Mononuclear cell (primary cell): ENCODE data around the gene AUTS2. TPM values are rescaled to one million over a fixed set of nuclear protein-coding genes. Genes with fewer than 3 reads are reported as not detected.

Experiments
- H3K27me3 ChIP-seq: 2 replicates; pipeline ENCODE4 v1.6.0; 2011; ENCODE audit warnings: low read length, control low read depth; ENCODE audit not compliant: insufficient read depth
- H3K4me1 ChIP-seq: 2 replicates; pipeline ENCODE4 v1.5.1; 2011; ENCODE audit warnings: mild to moderate bottlenecking, low read length, control low read depth; ENCODE audit not compliant: insufficient read depth
- H3K4me3 ChIP-seq: 2 replicates; pipeline ENCODE4 v1.5.1; 2011; ENCODE audit warnings: mild to moderate bottlenecking, low read length, moderate library complexity
- H3K9me3 ChIP-seq: 2 replicates; pipeline ENCODE4 v1.5.1; 2011; ENCODE audit warnings: low read depth, mild to moderate bottlenecking, control low read depth, low read length
- total RNA-seq: library from RNA; depleted of rRNA; stranded (reverse); fragments of >200 nt; gene quantifications from one replicate; pipeline ENCODE4 v1.2.3, GENCODE V29; 2012

Gene AUTS2
- total RNA-seq, 1 donor, result 16.5 TPM

GRCh38 chr7:70143075-70144044 is 545.1 kb downstream of the AUTS2 start:
- H3K4me3 ChIP-seq, result no peak overlapping the region
- H3K9me3 ChIP-seq, result no peaks in the 10 kb centered on the region
- no peaks in the 10 kb centered on the region for H3K27me3 ChIP-seq
- H3K4me1 ChIP-seq, result no peaks in the 10 kb centered on the region

DNA sequence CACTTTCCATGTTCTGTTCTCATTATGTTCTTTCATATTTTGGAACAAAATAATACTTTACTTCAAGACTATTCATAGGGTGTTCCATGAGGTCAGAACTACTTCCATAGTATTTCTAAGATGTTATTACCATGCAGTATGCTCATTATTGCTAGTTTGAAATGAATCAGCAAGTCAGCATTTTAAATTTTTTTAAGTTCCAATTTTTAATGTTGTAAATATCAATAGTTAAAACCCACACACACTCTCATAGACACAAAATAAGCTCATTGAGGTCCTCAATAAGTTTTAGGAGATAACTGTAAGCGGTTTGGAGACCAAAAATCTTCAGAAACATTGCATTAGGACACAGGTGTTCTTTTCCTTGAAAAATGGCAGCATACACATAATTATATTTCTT is 550.7 kb downstream of the AUTS2 start:
- Histone ChIP-seq H3K4me1 (no peaks in the 10 kb centered on the region), H3K4me3 (no peak overlapping the region), H3K27me3 (no peaks in the 10 kb centered on the region), H3K9me3 (peaks cover 9% of the 10 kb centered on the region)

- Histone ChIP-seq H3K4me3 (no peak overlapping the region), H3K9me3 (peaks cover 9% of the 10 kb centered on the region), H3K27me3 (no peaks in the 10 kb centered on the region), H3K4me1 (no peaks in the 10 kb centered on the region)
Measured at GRCh38 chr7:70152313-70152712, 554.0 kb downstream of the AUTS2 start.

- Histone ChIP-seq H3K4me1 (no peaks in the 10 kb centered on the region), H3K4me3 (no peak overlapping the region), H3K27me3 (no peaks in the 10 kb centered on the region), H3K9me3 (peaks cover 9% of the 10 kb centered on the region)
Measured at GRCh38 chr7:70153933-70154332, 555.7 kb downstream of the AUTS2 start.

DNA sequence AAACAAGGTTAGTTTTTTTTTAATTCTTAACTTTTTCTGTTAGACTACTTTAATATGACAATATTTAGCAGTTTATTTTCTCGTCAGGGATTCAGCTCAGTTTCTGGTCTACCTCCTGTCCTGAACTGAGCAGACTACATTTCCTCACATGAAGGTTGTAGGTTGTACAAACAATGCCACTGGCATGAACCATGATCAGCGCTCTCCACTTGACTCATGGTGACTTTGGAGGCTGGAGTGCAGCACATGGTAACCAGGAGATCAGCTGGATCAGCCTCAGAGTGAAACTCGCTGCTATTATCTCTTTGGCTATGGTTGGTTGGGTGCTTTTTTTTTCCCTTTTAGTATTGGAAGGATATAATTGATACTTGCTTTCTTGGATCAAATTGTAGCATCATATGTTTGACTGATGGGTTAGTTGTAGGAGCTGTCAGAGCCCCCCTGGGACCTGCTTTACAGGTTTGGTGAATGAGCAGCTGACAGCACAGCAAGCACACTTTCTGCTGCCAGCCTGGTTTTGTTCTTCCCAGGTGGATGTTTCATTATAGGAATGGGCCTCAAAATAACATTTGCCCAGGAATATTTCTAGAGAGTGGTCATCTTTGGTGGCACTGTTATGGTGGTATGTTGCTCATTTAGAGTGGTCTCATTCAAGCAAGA is 556.4 kb downstream of the AUTS2 start:
- no peak overlapping the region for H3K4me3 ChIP-seq
- no peaks in the 10 kb centered on the region for H3K4me1 ChIP-seq
- peaks cover 9% of the 10 kb centered on the region for H3K9me3 ChIP-seq
- H3K27me3 ChIP-seq, result no peaks in the 10 kb centered on the region

DNA sequence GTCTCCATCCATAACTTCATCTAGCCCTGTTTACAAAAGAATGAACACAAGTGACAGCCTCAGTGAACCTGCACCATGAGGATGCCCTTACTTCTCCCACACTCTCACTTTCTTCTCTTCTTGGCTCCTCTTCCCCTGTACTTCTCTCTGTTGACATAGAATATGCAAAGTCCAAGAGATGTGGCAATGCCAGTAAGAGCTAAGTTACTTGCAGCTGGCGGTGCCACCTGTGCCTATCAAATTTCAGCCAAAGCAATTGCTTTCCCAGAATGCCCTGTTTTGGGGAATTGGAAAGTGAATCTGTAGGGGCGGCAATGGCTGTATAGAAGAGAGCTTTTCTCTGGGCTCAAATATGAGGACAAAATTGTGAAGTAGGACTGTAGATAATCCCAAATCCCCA is 557.8 kb downstream of the AUTS2 start:
- no peaks in the 10 kb centered on the region for H3K27me3 ChIP-seq
- H3K9me3 ChIP-seq, result peaks cover 9% of the 10 kb centered on the region
- H3K4me1 ChIP-seq, result no peaks in the 10 kb centered on the region
- no peak overlapping the region for H3K4me3 ChIP-seq

DNA sequence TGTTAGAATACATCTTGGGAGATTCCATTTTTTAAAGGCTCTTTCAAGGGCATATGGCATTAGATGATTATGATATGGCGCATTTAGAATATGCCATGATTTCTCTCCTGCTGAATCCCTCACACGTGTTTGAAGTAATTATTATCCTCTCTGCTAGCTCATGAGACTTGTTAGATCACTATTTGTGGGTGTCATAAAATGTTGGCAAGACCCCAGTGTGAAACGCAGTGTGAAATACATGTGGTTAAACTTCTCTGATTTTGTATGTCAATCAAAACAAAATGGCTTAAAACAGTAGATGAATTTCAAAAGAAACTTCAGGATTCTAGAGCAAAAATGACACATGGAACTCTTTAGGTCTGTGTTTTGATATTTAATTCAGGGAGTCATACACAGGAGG is 560.8 kb downstream of the AUTS2 start:
- Histone ChIP-seq H3K27me3 (no peaks in the 10 kb centered on the region), H3K4me3 (no peak overlapping the region), H3K4me1 (no peaks in the 10 kb centered on the region)

GRCh38 chr7:70165477-70166170 is 567.3 kb downstream of the AUTS2 start:
- no peaks in the 10 kb centered on the region for H3K9me3 ChIP-seq
- no peak overlapping the region for H3K4me3 ChIP-seq
- H3K4me1 ChIP-seq, result no peaks in the 10 kb centered on the region
- H3K27me3 ChIP-seq, result no peaks in the 10 kb centered on the region

More for the DNA sequence above, 560.8 kb downstream of the AUTS2 start:
- H3K9me3 ChIP-seq, result no peaks in the 10 kb centered on the region

DNA sequence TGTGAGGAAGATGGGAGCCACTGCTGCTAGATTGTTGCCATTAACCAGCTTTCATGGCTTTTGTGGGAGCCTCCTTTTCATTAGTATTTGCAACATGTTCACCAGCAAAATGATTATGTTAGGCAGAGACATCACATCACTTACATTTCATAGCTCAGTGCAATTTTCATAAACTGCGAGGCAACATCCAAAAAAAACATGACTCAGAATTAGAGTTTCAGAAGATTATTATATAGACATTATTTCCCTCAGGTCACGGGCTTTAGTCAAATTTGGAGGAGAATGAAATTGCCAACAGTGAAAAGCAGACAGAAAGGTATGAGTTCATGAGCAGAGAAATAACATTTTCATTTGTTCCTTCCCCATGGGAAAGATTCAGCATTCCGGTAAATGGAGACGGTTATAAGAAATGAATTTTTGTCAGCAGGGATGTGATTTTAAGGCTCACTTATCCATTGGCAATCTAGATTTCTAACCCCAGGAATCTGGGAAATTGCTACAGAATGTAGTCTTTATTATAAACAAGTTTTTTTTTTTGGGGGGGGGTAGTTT is 573.2 kb downstream of the AUTS2 start:
- H3K4me1 ChIP-seq, result no peaks in the 10 kb centered on the region
- H3K9me3 ChIP-seq, result no peaks in the 10 kb centered on the region
- H3K27me3 ChIP-seq, result peaks cover 27% of the 10 kb centered on the region
- no peak overlapping the region for H3K4me3 ChIP-seq

DNA sequence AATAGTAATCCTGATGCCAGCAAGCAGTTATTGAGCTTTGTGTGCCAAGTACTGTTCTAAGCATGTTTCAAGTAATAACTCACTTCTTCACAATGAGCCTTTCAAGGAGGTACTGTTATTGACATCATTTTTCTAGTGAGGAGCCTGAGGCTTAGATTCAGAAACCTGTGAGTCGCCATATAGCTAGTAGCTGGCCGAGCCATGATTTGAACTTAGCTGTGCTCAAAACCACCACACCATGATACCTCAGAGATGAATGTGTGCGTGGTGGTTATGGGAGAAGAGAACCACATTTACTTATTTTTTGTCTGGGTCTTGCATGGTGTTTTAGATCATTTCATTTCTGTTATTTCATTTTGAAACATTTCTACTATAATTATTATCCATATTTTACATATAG is 578.9 kb downstream of the AUTS2 start:
- no peak overlapping the region for H3K4me3 ChIP-seq
- peaks cover 31% of the 10 kb centered on the region for H3K27me3 ChIP-seq
- peaks cover 17% of the 10 kb centered on the region for H3K4me1 ChIP-seq
- no peaks in the 10 kb centered on the region for H3K9me3 ChIP-seq

DNA sequence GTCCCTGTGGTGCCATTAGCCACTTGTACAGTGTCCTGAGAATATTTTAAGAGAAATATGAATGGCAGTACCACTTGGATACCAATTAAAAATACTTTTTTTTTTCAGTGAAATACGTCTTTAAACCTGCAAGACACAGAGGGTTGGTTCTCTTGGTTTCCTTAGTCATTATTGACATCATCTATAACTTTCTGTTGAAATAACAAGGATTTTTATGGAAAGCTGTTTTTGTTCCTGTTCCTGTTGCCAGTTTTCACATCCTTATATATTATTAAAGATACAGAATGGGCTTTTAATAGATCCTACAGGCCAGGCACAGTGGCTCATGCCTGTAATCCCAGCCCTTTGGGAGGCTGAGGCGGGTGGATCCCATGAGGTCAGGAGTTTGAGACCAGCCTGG is 579.9 kb downstream of the AUTS2 start:
- H3K4me1 ChIP-seq, result peaks cover 17% of the 10 kb centered on the region
- H3K27me3 ChIP-seq, result peaks cover 31% of the 10 kb centered on the region
- no peaks in the 10 kb centered on the region for H3K9me3 ChIP-seq
- no peak overlapping the region for H3K4me3 ChIP-seq

- peaks cover 31% of the 10 kb centered on the region for H3K27me3 ChIP-seq
- no peak overlapping the region for H3K4me3 ChIP-seq
- H3K4me1 ChIP-seq, result peaks cover 17% of the 10 kb centered on the region
- no peaks in the 10 kb centered on the region for H3K9me3 ChIP-seq
Measured at GRCh38 chr7:70178787-70179186, 580.5 kb downstream of the AUTS2 start.

DNA sequence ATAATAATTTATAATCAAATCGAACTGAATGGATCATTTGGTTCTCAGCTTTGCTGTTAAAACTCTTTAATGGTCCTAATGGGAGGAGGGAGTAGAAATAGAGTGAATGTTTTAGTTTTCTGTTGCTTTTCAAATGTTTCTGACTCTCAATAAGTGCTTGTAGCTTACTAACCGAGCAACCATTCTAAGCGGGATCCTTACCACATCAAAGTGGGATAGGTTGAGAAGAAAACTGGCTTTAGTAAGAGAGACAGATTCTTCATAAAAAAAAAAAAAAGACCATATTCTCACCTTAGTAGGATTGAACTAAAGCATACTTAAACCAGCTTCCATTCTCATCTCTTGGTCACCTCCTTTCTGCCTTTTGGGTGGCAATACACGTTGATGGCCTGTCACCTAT is 584.2 kb downstream of the AUTS2 start:
- peaks cover 17% of the 10 kb centered on the region for H3K4me1 ChIP-seq
- no peaks in the 10 kb centered on the region for H3K9me3 ChIP-seq
- H3K27me3 ChIP-seq, result peaks cover 3% of the 10 kb centered on the region
- H3K4me3 ChIP-seq, result no peak overlapping the region

DNA sequence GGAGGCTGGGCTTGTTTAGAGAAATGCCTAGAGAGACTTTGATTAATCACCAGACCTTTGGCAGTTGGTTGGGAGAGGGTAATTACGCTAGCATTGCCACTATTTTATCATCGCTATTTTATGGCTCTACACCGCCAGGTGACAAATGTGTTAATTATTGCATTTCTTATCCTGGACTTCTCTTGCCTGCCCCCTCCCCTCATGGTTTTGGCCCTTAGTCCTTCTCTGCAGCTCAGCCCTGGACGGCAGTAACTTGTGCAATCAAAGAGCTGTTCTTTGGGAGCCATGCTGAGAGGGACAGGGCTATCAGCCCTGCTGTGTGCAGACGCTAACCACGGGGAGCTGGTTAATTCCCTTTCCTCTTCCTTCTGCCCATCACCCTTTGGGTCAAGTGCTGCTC is 585.0 kb downstream of the AUTS2 start:
- no peaks in the 10 kb centered on the region for H3K9me3 ChIP-seq
- no peak overlapping the region for H3K4me3 ChIP-seq
- peaks cover 10% of the 10 kb centered on the region for H3K4me1 ChIP-seq
- H3K27me3 ChIP-seq, result peaks cover 3% of the 10 kb centered on the region
